CD4-positive, alpha-beta T cell treated with Interferon alpha-2 for 1 hour (primary cell): ENCODE measurements around the gene MYEOV.

Source experiments
- DNase-seq, 2 donors: peaks; one replicate each; pipeline ENCODE4 v3.0.0-alpha.2; 2020 to 2022

The MYEOV gene

DNA sequence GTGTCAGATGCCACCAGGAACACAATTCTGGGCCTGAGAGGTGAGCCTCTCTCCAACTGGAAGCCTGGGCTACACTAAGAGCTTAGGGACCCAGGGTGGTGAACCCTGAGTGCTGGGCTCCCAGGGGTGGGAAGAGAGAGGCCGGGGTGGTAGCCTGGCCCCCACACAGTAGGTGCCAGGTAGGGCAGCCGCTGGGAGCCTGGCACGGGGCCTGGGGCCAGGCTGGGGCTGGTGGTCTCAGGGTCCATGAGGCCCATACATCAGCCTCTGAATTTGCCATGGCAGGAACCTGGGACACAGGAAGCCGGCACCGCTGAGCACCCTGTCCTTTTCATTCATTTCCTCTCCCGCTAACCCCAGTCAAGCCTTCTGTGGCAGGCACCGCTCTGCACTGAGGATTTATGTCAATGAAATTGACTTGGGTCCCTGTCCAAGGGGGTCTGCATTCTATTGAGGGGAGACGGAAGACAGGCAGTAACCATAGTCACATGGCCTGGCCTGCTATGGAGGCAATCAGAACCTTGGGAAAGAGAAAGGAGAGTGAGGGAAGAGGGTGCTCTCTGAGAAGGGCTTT, 8.6 kb downstream of the MYEOV start:
- DNase-seq, result no peak

DNA sequence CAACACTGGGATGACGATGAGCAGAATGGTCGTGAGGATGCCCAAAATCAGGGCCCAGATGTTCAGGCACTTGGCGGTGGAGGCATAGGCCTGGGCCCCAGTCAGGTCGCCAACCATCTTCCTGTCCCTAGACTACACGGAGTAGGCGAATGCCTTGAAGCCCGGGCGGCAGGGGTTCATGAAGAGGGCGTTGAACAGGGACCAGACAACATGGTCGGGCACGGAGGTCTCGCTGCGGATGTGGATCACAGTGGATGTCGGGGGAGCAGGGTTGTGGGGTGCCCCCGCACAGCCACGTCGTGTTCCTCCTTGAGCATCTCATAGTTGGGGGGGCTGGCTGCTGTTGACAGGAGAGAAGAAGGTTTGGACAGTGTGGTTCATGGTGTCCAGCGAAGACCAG, 9.5 kb downstream of the MYEOV start:
- DNase-seq, result no peak

DNA sequence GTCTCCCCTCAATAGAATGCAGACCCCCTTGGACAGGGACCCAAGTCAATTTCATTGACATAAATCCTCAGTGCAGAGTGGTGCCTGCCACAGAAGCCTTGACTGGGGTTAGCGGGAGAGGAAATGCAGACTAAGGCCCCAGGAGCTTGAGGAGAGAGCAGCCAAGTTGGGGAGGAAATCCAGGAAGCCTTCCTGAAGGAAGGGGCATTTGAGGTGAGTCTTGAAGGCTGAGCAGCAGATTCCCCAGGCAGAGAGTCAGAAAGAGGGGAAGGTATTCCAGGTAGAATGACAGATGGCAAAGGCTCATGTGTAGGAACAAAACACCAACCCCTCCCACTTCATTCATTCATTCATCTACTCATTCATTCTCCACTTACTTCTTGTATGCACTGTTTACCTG, 10.3 kb downstream of the MYEOV start:
- no peak for DNase-seq

DNA sequence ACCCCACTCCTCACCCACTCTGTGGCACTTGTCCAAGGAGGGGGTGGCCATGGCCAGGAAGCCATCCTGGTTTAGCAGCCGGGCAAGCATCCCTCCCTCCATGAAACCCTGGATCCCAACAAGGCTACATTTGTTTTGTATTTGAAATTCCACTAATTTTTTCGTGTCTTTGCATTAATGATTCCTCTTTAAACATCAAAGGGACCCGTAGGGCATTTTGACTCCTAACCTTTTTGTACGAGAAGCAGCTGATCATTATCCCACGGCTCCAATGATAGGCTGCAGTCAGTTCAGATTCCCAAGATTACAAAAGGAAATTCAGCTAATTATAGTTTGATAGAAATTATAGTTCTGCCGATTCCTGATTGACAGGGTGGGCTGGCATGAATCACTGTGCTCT, 10.7 kb downstream of the MYEOV start:
- DNase-seq, result no peak

DNA sequence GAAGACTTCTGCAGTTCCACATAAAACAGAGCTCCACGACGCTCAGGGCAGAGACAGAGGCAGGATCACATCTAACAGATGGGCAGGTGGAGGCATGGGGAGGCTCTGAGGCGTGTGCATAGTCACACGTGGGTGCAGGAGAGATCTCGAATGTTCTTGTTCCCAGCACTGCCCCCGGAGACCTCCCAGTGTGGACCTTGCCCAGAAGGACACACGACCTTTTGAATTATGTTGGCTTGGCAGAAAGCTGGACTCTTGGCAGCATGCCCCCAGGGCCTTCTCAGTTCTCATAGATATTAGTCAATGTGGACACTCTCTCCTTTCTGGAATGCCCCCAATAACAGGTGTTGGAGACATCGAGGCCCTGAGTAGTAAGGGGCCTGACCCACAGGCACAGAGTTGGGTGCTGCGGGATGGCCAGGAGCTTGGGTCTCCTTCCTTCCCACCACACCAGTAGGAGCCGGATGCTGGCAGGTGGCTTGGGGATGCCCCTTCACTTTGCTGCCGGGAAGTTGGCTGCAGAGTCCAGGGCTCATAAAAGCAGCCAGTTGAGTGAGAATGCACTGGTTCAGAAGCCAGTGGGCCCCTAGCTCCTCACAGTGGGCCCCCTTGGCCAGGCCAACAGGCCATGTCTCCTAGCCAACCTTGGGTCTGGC, 12.1 kb downstream of the MYEOV start:
- no peak for DNase-seq

DNA sequence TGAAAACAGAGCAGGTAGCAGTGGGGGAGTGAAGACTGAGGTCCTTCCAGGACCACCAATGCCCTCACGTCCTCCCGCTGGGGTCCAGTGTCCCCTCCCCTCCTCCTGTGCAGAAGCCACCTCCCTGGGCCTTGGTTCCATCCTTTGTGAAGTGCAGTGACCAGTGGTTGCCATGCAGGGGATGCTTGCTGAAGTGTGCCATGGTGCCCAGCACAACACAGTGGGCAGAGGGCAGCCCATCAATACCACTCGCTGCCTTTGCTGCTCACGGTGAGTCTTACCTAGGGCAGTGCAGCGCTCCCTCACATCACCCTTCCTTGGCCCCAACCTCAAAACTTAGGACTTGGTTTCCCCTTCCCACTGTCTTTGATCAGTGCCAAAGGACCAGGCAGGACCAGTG, 12.9 kb downstream of the MYEOV start:
- DNase-seq, result no peak

DNA sequence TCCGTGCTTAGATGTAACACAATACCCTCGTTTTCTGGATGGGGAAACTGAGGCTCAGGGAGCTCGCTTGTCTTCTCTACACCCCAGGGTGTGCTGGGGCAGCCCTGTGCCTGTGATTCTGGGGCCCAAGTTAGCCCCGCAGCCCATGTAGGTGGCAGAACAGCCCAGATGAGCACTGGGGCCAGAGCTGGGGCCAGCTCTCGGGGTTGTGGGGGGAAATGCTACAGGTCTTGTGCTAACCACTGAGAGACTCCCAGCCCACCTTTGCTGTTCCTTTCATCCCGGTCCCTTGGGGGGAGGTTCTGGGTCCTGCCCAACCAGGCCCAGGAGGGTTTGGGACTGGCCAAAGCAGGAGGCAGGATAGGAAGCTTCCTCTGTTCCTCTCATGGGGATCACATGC, 13.5 kb downstream of the MYEOV start:
- no peak for DNase-seq

DNA sequence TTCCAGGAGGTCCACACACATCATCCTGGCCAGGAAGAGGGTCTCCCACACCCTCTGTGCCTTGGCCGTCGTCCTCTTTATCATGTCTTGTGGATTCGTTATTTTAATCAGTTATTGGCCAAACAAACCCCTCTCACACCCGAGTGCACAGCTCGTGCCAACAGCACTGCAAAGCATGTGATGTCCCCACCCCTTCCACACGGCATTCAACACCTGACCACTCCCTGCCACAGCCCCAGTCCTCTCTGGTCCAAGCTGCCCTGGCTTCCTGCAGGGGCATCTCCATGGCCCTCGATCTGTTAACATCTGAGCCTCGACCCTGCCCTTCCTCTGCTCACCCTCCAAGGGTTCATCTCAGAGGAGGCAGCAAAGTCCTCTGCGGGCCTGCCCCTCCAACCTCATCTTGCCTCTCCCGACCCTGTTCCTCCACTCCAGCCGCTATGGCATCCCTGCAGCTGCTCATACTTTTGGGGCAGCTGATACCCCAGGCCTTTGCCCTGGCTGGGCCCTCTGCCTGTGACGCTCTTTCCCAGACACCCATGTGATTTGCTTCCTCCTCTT, 14.0 kb downstream of the MYEOV start:
- DNase-seq, result no peak

DNA sequence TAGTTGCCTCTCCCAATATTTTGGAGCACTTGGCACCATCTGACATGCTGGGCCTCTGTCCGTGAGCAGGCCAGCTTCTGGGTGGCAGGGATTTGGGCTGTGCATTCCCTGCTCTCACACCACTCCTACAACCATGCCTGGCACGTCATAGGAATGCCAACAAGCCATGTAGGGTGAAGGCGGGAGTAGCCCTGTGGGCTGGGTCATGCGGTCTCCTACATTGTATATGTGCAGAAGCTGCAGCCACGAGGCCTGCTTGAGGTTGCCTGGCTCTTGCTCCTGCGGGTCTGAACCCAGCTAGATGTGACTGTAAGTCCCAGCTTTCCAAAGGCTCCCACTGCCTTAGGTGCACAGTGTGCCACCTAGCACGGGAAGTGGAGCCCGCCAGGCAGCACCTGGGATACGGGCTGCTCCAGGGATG, 14.5 kb downstream of the MYEOV start:
- no peak for DNase-seq

DNA sequence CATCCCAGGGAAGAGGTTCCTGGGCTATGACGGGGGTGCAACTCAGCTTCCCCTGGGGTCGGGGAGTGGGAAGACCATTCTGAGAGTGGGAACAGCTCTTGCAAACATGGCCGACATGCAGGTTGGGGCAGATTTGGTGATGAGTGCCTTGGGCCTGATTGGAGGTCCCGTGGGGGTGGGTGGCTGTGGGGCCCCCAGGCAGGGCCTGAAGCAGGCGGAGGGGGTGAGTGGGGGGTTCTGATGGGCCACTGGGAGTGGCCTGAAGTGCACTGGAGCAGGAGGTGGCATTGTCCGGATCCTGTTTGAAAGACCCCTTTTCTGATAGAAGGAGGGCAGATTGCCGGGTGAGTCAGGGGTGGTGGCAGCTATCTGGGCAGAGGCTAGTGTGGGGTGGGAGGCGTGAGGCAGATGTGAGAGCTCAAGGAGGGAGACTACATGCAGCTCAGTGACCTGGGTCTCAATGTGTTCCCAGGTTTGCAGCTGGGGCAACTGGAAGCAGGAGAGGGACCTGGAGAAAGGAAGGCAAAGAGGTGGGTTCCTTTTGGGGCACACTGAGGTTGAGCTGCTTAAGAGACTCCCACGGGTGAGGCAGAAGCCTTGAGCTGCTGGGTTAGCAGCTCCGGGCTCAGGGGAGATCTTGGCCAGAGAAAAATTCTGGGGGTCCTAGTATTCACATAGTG, 15.1 kb downstream of the MYEOV start:
- DNase-seq, result no peak

DNA sequence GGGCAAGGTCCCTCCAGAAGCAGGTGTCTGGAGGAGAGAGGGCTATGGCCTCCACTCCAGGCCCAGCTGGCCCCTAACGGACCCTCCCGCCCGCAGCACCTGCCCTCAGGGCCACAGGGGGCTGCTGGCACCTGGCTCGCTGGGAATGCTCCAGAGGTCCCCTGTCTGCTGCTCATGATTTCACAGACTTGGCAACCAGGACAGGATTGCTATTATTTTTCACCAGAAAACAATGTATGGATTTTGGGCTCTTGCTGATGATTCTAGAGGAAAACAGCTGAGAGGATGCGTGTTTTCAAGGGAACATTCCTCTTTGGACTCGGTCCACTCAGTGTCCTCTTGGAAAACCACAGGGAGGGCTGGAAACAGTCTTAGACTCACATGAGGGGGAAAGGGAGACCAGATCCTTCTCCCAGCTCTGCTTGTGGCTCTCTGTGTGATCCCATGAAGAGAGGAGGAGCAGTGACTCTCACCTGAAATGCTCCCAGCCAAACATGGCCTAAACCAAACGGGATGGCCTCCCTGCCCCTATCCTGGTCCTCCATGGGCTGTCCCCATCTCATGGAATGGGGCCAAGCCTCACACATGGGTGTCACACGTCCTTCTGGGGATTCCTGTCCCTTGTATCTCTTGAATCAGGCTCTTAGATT, 15.8 kb downstream of the MYEOV start:
- no peak for DNase-seq

DNA sequence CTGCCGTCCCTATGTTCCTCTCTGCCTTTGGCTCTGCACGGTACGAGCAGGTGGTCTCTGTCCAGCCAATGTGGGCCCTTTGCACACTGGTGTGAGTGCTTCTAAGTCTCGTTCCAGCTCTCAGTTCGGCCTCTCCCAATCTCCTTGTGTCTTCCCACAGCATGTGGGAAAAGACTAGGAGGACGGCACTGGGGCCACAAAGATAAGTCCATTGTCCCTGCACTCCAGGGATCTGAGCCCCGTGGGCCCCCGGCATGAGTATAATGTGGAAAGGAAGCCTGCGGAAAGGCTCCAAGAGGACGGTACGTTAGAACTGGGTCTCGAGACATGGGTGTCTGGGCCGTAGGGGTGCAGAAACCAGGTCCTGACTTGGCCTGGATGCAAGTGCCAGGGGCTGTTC, 16.4 kb downstream of the MYEOV start:
- no peak for DNase-seq

DNA sequence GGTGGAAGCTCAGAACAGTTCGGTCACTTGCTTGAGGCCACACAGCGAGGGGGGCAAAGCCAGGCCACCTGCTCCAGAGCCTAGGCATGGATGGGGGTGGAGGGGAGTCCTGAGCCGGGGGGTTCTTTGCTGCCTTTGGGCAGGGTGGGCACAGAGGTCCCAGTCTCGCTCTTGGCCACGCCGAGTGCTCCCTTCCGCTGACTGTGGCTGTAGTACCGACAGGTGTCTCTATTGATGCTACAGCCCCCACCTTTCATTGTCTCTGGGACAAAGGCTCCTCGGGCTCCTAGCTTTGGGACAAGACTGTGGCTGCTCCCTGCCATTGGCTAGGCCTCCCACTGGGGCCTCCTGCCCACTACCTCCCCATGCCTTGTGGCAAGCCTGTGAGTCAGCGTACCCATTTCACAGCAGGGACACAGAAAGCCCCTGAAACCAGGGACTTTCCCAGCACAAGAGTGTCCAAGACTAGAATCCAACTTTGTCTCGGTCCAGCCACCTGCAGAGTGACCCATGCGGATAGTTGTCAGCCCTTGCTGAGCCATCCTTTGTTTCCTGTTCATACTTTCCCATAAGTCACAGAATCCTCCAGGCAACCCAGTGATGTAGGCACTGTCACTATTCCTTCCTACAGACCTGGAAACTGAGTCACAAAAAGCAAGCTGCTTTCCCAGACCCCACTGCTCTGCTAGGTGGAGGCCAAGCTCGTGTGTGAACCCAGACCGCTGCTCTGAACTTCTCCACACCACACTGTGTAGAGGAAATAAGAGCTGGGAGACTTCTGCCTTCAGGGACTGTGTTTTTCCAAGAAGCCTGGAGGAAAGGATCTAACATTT, 17.2 kb downstream of the MYEOV start:
- no peak for DNase-seq

DNA sequence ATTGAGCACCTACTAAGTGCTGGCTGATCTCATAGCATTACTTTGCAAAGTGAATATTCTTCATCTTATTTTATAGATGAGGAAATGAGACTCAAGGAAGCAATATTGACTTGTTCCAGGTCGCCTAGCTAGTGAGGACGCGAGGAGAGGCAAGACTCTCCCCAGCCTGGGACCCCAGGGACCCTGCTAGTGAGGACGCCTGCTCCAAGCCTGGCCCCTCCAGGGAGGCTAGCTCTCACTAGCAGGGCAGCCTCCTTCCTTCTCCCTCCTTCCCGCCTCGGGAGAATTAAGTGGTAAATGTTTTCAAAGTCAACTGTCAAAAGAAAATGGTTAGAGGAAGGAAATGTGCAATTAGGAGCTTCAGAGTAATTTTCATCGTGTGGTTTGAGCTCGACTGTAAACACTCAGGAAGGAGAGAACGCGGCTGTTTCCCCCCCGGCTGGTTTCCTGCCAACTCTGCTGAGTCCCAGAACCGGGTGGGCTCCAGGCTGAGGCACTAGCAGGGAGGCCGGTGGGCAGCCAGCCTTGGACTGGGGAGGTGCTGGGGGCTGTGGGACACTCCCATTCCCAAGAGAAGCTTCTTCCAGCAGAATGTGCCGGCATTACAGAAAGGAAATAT, 17.9 kb downstream of the MYEOV start:
- peak; percentile 17 to 33 for DNase-seq

DNA sequence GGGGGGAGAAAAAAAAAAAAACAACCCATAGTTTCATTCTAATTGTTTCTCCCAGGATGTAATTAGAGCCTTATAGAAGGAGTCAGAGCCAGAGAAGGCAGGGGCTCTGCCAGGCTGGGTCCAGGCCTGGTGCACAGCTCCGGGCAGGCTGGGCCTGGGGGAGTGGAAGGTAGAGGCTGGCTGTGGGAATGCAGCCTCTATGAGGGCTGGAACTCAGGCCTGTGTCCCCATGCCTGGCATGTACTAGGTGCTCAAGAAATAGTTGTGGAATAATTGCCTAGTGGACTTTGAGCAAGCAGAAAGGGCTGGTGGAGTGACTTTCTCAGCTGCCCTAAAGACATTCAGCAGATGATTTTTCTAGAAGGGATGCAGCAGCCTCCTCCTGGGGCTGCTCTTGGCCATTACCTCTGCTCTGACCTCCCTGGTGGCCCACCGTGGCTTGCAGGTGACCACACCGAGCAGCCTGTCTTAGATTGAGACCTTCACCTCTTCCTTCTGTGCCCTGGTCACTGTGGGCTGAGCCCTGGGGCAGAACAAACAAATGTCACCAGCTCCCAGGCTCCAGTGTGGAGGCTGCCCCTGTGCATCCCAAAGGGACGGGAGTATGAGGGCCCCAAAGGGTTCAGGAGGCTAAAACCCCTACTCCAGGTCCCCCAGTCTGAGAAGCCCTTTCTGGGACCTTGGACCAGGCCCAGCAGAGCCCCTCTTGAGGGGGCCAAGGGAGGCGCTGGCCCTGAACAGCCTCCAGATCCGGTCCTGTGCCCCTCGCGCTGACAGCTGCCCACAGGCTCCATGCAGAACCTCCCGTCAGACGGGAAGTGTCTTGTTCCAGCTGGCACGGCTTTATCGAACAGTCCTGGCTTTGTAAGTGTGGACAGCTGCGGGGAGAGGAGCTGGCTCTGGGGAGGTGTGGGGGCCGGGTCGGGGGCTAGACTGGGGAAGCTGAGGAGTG, 18.8 kb downstream of the MYEOV start:
- no peak for DNase-seq

DNA sequence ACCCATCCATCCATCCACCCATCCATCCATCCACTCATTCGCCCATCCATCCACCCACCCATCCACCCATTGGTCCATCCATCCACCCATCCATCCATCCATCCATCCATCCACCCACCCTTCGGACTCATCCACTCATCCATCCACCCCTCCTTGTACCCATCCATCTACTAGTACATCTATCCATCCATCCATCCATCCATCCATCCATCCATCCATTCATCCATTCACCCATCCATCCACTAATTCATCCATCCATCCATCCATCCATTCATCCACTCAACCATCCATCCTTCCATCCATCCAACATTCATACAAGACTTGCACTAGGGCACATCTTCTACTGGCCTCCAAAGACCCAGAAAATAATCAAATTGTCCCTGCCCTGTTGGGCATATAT, 20.0 kb downstream of the MYEOV start:
- DNase-seq, result no peak

DNA sequence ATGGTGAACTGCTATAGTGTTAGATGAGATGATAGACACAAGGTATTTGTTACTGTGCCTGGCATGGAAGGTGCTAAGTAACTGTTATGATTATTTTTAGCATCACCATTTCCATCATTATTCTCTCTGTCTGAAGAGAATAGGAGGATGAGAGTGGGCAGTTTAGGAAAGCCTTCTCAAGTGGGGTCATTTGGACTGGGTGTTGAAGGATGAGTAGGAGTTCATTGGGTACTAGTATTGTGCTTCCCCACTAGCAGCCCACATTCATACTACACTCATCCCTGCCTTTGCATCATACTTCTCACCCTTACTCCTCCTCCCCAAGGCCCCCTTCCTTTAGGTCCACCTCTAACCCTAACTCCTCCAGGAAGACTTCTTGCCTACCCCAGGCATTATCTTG, 20.6 kb downstream of the MYEOV start:
- no peak for DNase-seq

DNA sequence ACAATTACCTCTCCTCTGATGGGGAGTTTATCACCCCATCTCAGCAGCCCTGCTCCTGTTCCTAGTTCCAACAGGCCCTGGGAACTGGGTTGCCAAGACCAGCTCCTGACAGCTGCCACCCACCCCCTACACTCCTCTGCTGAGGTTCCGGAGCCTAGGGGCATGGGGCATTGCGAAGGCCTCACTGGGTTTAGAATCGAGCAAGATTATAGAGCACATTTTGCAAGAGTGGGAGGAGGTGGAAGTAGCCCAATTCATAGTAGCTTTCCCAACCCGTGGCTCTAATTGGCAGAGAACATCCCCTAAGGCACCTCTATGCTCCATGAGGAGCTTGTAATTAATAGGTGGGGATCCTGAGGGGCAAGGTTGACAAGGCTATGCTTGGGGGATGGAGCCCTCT, 23.0 kb downstream of the MYEOV start:
- DNase-seq, result no peak

DNA sequence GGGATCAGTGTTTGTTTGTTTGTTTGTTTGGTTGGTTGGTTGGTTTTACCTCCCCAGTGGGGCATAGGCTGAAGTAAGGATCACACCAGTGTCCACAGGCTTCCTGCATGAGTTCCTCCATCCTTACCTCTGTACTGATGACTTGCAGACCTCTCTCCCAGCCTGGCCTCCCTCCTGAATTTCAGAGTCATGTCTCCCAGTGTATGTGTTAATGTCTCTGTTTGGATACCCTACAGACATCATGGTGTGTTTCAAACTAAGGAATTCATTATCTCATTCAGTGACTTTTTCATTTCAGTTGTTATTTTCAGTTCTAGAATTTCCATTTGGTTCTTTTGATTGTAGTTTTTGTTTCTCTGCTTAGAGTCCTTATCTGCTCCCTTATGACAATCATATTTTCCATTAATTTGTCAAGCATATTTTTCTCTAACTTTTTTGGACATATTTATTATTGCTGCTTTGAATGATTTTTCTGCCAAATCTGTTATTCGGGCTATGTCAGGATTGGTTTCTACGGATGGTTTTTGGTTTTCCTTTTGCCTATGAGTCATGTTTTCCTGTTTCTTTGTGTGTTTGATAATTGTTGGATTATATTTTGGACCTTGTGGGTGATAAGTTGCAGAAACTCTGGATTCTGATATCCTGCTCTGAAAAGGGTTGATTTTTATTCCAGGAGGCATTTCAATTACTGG, 23.6 kb downstream of the MYEOV start:
- DNase-seq, result no peak

DNA sequence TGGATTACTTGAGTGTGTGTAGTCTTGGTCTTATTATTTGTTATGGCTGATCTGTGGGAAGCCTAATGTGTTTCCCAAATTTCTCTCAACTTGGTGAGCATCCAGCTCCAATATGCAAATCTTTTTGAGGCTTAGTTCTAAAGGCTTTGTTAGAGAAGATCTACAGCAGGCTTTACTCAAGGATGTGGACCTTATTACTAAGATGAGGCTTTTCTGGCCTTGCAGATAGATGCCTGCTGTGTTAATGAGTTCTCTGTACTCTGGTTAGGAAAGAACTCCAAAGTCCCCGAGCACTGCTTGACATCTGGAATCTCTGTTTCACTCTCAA, 24.1 kb downstream of the MYEOV start:
- no peak for DNase-seq
